Stimulated activated CD8-positive, alpha-beta memory T cell treated with anti-CD3 and anti-CD28 coated beads, Interleukin-4, amount 100 ng/mL, for 48 hours (primary cell): ENCODE measurements around the gene C12orf50.
A peak's percentile ranks its signal among the peaks of the same experiment; 100 is the strongest.
"Not testable (repeated sequence)": the region's sequence is repeated elsewhere in the genome, so short reads cannot be mapped to it uniquely, and the experiment has no call there.

Source experiments
- DNase-seq: peaks from one replicate; pipeline ENCODE4 v3.0.0-alpha.2; 2020

The C12orf50 gene, protein sequence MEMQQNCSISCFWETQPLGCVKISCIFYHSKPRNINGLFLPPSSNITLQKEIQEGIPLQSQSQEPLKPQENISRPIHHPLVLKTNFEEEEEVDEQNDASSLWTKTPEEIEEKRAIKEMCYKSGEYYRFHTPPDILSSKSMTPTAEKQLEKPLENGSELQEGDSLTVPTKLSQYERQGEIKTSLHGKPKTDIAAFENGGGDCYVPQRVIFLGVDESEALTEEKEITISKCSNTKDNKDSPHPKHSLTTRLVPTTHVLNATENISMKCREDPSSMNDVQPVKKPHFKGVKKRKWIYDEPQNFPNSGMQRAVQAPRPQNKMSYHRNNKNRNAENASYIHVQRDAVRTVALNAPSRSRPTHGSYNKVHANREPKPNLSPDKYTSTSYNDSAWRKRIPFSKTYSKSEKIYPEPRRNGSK

DNA sequence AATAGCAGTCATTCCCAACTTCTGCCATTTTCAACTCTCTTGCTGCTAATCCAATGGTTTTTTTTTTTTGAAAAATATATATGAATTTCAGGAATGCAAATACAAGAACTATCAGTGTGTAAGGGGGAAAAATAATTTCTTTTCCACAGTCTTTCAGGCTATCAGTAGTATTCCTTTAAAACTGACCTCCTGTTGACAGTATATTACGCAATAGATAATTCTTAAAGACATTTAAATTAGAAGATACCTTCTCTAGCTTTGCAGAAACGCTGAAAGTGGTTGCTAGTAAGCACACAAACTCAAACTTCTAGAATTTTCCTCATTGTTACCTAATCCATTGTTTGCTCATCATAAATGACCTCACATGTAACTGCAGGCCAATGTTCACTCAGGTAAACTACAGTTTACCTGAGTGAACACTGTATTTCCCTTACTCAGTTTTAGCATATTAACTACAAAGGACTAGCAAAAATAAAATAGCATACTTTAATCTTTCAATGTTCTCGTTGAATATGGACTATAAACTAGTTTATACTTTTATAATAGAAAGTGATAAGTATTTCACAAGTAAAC lies at the start of gene C12orf50:
TSS of gene C12orf50 (minus strand) at position 309 of the 573 bp plus-strand sequence. CDS start 2,439 bp downstream, outside the sequence.
- no peak for DNase-seq

DNA sequence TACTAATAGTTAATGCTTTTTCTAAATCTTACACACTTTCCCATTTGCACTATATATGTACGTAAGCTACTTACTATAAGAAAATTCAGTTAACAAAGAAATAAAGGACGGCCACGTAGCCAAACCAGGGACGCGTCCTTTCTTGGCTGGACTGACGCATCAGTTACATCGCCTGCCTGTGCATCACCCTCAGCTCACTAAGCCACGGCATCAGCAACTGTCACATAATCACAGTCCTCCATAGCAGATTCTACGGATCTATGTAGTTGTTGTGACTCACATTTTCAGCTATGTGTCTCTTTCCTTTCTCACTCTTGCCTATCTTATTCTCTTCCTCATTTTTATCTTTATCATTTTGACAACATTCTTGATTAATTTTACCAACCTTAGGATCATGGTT lies 38.1 kb upstream of the C12orf50 start:
- DNase-seq: no peak

DNA sequence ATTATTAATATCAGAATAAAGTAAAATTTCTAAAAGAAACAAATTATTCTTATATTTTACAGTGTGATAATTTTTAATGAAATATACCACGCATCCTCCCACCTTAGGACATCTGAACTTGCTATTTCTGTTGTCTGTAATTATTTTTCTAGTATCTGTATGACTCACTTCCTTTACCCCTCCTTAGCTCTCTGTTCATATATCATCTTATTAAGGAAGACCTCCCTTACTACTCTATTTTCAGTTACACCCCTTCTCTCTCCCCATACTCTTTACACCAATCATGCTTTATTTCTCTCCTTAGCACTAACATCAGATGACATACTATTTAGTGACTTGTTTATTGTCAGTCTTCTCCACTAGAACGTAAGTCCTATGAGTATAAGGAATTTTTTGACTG lies 34.2 kb upstream of the C12orf50 start:
- DNase-seq: no peak

DNA sequence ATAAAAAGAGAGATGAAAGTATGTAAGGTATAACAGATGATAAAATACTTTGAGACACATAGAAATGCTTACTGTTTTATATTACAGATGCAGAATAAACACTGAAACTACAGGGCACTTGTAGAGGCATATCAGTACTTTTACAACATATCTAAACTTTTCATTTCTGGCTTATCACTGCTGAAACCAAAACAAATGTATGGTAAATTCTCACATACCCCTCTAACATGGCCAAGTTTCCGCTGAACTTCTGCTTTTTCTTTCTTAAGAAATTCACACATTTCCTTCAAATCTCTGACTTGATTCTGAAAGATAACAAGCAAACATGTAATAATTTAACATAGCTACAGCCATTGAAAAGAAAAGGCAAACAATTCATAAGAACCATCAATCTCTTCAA lies 33.3 kb upstream of the C12orf50 start:
- DNase-seq: no peak

DNA sequence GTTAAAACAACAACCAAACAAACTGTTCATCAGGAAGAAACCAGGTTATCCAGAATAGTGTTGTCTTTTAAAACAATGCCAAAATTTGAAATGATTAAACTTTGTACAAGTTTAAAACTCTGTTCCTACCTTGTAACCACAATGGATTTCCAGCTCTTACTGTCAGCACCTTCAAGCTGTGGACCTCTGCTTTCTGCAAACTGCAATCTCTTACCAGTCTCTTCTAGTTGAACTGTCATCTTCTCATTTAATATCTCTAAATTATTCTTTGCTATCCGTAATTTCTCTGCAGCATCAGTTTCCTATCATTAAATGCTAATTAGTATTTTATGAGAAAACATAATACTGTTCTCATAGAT lies 29.5 kb upstream of the C12orf50 start:
- DNase-seq: no peak

DNA sequence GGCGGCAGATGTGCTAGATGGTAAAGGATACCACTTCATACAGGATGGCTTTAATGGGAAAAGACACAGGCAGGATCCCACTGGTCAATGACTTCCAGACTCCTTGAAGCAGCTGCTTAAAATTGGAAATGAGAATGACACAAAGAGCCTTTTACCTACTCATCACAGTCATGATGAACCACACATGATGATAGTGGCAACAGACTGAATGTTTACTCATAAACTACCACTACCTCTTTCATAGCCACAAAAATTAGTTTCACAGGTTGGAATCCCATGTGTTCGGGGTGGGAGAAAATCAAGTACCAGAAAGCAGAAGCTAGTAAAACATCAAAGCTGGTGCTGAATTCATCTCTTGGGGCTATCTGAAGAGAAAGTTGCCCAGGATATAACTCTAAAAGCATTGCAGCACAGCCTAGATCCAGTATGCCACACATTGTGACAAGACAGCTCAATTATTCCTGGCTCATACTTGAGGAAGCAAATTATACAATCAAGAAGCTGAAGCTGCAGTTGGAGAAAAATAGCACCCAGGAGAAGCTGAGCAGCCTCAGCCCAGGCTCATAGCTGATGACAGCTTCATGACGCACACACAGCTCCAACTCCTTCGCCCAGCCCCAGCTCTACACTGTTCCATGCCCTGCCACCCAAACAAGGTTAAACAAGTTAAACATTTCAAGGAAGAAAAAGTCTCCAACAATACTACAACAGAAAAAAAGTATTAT lies 29.0 kb upstream of the C12orf50 start:
- DNase-seq: no peak

DNA sequence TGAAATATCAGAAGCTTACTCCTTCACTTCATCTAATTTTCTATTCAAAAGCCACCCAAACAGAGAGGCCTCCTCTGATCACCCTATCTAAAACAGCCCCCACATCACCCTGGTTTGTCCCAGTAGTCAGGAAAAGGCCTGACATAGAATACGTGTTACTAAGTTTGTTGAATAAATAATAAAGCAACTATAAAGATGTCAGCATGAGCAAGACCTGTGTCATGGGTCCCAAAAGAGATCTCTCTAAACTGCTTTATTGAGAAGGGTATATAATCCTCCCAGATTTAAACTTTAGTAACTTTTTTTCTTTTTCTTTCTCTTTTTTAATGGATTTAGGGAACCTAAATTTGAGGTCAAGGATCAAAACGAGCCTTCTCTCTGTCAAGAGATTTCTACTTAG lies 27.4 kb upstream of the C12orf50 start:
- DNase-seq: no peak

DNA sequence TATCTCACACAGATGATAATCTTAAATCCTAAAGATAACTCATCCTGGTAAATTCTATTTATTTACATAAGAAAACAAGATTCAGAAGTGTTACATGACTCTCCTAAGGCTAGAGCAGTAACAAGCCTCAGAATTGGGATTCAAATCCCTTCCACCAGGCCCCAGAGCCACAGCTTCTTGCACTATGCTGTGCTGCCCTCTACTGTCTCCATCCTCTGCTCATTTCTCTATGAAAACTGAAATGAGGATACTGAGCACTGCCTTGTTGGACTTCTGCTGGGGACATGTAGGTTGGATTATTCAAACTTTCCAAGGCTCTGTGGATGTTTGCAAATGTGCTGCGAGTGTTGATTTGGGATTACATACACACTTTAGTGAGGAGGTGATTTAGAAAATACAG lies 23.5 kb upstream of the C12orf50 start:
- no peak for DNase-seq

DNA sequence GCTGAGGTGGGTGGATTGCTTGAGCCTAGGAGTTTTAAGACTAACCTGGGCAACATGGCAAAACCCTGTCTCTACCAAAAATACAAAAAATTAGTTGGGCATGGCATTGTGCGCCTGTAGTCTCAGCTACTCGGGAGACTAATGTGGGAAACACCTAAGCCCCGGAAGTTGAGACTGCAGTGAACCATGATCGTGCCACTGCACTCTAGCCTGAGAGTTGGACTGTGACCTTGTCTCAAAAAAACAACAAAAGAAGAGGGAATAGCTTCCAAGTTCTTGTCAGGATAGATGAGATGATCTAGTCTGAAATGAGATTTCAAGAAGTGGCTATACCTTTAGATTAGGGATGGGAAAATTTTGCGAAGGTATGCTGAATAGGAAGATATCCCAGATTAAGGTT lies 14.8 kb upstream of the C12orf50 start:
- DNase-seq: no peak

DNA sequence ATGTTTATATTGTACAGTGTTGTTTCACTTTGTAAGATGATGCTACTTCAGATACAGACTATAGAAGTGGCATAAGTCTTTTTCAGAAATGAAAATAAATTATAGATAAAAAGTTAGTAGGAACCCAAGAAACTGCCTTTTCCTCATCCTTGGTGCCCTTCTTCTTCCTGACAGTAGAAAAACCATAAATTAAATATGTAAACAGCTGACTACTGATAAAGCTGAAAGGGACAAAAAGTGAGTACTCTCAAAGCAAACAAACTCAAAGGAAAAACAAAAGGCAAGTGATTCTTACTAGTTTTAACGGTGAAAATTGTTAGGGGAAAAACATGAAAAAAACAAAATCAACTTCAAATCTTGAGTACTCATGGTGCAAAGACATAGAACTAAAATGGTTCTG lies 8.6 kb upstream of the C12orf50 start:
- no peak for DNase-seq

DNA sequence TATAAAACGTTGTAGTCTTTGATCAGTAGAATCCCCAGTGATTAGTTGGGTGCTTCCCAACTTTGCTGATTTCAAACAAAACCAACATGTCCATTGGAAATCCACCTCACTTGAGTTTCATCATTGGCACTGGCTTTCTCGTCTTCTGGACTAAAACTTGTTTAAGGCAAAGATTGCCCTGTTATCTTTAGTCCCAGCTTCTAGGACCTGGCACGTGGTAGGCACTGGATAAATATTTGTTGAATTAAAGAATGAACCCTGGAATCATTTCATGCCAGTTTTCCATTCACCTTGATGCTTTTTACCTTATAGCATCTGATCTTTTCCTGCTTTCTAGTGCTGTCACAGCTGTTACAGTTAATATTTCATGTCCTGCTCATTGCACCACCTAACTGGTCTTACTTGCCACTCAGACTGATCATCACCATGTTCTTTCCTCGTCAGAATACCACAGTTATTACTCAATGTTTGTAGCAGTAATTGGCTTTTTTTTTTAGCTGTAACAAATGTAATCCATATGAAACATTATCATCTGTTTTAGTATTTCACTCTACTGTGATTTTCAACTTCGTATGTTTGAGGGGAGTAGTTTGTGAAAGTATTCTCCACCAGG lies 7.3 kb upstream of the C12orf50 start:
- DNase-seq: no peak

DNA sequence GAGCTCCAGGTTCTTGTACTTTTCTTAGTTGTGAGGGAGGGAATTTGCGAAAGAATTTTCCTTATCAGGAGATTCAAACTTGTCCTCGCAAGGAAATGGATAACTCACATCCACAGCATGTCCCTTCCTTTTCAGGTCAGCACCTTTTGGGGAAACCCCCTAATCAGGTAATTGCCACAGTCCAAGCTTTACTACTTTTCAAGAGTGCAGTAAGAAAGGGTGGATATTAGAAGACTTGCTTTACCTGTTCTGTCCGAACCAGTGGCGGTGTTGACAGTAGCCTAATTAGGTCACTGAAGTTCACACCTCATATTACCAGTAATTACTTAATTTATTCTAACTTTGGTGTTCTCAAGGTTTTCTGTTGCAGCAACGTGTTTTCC lies 6.7 kb upstream of the C12orf50 start:
- DNase-seq: no peak

DNA sequence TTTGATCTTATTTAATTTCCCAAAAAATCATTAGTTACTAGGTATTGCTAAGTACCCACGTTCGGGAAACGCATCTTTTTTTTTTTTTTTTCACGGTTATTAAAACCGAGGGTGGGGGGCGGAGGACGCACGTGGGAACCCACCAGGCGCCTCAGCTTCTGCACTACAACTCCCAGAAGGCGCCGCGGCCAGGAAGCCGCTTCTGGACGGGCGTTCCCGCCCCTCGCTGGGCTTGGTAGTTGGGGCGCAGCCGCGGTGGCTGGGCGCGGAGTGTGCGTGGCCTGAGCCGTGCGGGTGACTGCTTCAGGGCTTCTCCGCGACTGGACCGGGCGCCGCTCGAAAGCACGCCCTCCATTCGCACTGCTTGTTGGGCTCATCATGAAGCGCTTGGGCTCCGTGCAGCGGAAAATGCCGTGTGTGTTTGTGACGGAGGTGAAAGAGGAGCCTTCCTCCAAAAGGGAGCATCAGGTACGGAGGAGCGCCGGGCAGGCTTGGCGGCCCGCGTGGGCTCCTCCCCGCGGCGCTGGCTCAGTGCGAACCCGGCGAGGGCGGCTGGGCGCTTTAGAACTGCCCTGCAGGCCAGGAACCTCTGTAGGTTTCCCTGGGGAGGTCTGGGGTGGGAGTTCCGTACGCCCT lies 6.2 kb upstream of the C12orf50 start:
- peak; percentile 91 for DNase-seq

DNA sequence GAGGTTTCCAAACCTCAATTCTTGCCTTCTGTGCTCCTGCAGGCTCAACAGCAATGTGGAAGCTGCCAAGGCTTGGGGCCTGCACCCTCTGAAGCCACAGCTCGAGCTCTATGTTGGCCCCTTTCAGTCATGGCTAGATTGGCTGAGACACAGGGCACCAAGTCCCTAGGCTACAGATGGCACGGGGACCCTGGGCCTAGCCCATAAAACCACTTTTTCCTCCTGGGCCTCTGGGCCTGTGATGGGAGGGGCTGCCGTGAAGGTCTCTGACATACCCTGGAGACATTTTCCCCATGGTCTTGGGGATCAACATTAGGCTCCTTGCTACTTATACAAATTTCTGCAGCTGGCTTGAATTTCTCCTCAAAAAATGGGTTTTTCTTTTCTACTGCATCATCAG lies 2.0 kb upstream of the C12orf50 start:
- DNase-seq: not testable (repeated sequence)

DNA sequence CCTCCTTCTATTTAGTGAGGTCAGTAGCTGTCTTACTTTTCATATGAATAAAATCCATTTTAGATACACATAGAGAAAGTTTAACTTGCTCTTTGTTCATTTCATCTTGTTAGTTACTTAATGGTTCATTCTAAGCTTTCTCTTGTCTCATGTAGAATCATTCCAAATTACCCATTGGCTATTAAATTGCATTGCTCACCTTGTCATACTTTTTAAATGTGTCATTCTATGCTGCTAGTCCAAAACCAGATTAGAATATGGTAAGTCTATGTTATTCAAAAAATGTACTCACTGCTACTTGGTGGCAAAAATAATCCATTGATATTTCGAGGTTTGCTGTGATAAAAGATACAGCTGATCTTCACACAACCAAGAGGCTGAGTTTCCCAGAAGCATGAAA lies 3.0 kb downstream of the C12orf50 start:
- no peak for DNase-seq

DNA sequence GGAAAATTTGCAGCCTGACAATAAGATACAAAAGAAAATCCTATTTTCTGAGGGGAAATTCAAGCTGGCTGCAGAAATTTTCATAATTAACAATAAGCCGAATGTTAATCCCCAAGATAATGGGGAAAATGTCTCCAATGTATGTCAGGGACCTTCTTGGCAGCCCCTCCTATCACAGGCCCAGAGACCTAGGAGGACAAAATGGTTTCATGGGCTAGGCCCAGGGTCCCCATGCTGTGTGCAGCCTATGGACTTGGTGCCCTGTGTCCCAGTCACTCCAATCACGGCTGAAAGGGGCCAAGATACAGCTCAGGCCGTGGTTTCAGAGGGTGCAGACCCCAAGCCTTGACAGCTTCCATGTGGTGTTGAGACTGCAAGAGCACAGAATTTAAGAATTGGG lies 11.2 kb downstream of the C12orf50 start:
- no peak for DNase-seq

DNA sequence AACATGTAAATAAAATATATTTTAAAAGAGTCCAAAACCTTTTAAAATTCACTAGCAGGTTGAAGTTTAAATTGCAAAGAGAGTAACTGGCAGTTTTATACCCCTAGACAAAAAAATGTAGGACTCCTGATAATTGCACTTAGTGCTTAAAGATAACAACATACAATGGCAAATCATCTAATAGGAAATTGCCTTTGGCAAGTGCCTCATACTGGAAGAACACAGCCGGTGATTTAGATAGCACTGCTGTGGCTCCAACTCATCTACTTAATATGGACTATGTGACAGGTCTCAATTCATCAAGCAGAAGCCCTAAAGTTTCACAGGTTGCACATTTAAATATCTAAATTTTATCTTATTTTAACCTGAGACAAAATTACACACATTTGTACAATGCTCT lies 13.4 kb downstream of the C12orf50 start:
- DNase-seq: no peak

DNA sequence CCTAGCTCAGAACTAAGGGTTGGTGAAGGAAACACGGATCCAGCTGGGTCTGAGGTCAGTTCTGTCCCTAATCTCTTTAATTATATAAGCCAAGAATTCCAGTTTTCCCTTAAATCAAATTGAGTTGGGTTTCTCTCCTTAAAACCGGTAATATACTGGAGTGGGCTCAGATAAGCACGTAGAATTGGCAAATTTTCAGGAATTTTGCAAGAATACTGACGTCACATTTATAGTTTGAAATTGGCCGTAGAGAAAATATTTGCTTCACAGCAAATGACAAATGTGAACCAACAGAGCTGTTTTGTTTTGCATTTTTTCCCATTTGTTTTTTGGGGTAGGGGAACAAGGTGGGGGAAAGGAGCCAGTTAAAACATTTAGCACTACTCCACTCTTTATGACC lies 17.4 kb downstream of the C12orf50 start:
- DNase-seq: no peak

DNA sequence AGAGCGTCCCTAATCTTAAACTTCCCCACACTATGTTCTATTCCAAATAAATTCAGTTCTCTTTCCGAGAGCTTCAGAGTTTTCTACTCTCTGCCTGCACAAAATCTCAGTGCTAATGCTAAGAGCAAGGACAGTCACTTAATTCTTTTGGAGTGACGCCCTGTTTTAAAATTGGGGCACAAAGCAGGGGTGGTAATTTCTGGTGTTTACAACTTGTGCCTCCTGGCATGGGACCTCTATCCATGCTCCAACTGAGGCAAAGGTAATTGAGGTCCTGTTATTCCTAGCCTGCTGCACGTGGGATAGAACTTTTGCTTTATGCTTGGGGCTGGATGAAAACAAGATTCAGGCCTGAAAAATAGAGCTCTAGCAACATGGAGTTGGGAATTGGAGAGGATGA lies 22.9 kb downstream of the C12orf50 start:
- DNase-seq: no peak

DNA sequence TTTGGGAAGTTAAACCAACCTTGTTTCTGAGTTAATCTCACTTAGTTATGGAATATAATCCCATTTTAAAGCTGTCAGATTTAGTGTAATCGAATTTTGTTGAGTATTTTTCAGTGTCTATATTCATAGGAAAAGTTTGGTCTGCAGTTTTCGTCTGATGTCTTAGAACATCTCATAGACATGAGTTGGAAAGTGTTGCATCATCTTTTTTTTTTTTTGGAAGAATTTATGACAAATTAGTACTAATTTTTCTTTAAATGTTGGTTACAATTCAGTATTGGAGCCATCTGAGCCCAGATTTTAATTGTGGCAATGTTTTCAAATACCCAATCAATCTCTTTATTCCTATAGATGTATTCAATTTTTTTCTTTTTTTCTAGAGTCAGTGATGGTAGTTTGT lies 27.9 kb downstream of the C12orf50 start:
- DNase-seq: no peak

DNA sequence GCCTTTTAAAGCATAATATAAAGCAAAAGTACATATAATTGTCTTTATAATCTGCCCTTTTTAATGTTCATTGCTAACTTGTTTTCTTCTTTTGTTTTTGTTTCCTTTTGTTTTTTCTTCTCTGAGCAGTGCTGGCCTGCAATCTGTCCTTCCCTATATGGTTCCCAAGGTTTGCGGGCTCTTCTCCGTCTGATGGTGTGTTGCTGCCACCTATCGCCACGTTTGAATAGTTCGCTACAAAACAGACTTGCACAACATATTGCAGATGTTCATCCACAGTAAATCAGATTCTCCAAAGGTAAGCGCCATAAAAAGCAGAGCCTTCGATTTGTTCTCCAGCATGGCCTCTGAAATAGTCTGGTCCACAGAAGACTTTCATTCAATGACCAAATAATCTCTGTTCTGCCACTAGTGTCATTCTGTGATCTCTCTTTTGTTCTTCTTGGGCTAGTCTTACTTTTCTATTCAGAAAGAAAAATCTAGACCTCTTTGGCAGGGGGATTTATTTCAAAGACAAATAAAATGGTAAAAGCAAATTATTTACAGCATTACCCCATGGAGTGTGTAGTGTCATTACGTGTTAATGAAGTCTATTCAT lies 33.5 kb downstream of the C12orf50 start:
- DNase-seq: peak; percentile 52

DNA sequence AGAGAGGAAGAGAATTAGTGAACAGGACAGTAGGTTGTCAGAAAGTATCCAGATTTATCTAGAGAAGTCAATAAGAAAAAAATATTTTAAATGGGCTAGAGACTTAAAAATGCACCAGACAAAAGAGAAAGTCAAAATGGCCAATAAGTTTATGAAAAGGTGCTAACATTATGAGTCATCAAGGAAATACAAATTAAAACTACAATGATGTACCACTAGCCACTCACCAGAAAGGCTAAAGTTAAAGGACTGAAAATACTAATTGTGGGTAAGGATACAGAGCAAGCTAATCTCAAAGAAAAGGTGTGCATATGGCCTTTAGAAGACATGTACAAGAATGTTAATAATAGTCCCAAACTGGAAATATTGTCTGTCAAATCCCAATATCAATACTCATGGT lies 37.7 kb downstream of the C12orf50 start:
- no peak for DNase-seq

DNA sequence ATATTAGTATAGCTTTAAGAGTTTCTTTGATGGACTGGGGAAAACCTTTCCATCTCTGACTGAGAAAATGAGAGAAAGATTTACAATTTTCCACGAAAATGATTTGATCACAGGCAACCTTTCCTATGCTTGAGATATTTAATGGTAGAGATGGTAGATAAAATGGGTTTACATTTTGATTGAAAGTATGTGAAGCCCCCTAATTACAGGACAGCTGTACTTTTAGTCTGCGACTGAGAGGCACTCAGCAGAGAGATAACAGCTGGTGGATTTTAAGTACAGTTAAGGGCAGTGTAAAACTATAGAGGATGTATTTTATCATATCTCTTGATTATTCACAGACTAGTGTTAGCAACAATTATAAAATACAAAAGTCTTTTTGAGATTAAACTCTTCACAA lies 40.7 kb downstream of the C12orf50 start:
- DNase-seq: no peak
